Testis (tissue), 3 donors: ENCODE data around the gene TCERG1L. TPM values are rescaled to one million over a fixed set of nuclear protein-coding genes. Genes with fewer than 3 reads are reported as not detected.

Experiments used
- DNase-seq: peaks from one replicate; pipeline ENCODE4 v3.0.0-alpha.2; 2019
- H3K27ac ChIP-seq, 2 donors: fragments of 200-600 bp; sonication (generic); one replicate each; pipeline ENCODE4 v1.5.1; 2019
- H3K27me3 ChIP-seq: fragments of 200-600 bp; sonication (generic); one replicate; pipeline ENCODE4 v1.5.1; 2019
- H3K36me3 ChIP-seq: fragments of 200-600 bp; sonication (generic); one replicate; pipeline ENCODE4 v1.5.1; 2017; ENCODE audit warnings: low read depth; ENCODE audit errors: missing control alignments
- H3K4me1 ChIP-seq: fragments of 200-600 bp; sonication (generic); one replicate; pipeline ENCODE4 v1.5.1; 2019
- H3K4me3 ChIP-seq, 2 donors: fragments of 200-600 bp; sonication (generic); one replicate each; pipeline ENCODE4 v1.5.1; 2017 to 2019
- H3K9me3 ChIP-seq: fragments of 200-600 bp; sonication (generic); one replicate; pipeline ENCODE4 v1.5.1; 2017
- CTCF ChIP-seq, 3 experiments: fragments of 450-650 bp in 2 of 3; fragments of 200-600 bp in 1 of 3; sonication (generic) in 1 of 3; IDR thresholded peaks; one replicate each; pipeline ENCODE4 v1.5.1; 2016 to 2019; ENCODE audit warnings: antibody characterized with exemption in 3 of 3, mild to moderate bottlenecking in 2 of 3, moderate library complexity in 1 of 3
- POLR2A ChIP-seq: fragments of 450-650 bp; IDR thresholded peaks from one replicate; pipeline ENCODE4 v1.6.1; 2017; ENCODE audit warnings: antibody characterized with exemption, mild to moderate bottlenecking, moderate library complexity
- whole genome bisulfite sequencing, 2 donors: methylation state at CpG; one replicate each; pipeline ENCODE4 v1.1.5; 2018; 5-methylcytosine and 5-hydroxymethylcytosine counted together
- intact Hi-C: fragments of 100-400 bp; cut with DNase I; formaldehyde crosslinking; loops from one replicate; pipeline ENCODE4 v1.15.1; 2023; ENCODE audit warnings: low total_unique reads
- polyA plus RNA-seq: library from polyadenylated mRNA; stranded (reverse); fragments of 350-450 nt; fragmentation: Illumina TruSeq; extraction: RNeasy Lipid Tissue Mini Kit (QIAGEN cat#74804); gene quantifications from one replicate; pipeline ENCODE4 v1.2.3, GENCODE V29; 2014; ENCODE audit warnings: low read depth, low replicate concordance; ENCODE audit not compliant: insufficient read depth
- total RNA-seq, 2 donors: library from RNA; depleted of rRNA; stranded (reverse); fragments of >200 nt; gene quantifications; one replicate each; pipeline ENCODE4 v1.2.3, GENCODE V29; 2016

TCERG1L gene
- total and polyA plus RNA-seq, 3 donors from 2014 or later, result 3.0 to 8.3 (median 7.7) TPM

DNA sequence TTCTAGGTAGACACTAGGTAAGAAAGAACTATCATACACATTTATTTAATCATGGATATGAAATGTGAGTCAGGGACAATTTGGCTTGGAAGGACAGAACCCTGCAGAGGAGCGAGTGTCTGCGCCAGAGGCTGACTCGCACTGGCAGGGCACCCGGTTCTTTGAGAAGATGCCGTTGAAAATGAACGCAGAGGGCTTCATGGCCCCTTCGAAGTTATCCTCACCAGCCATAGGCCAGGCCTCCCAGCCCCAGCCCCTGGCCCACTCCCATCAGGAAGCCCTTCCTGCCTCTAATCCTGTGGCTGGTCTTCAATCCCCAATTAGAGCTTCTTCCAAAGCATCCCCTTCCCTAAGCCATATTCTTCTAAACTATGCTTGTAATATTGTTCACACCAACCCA, 239.8 kb downstream of the TCERG1L start:
- no peak overlapping the region for H3K4me3 ChIP-seq
- intact Hi-C loops, result no loop called here
- H3K27me3 ChIP-seq, result no peaks in the 10 kb centered on the region
- no peaks in the 10 kb centered on the region for H3K9me3 ChIP-seq
- DNase-seq, result no peak
- H3K36me3 ChIP-seq, result no peaks in the 10 kb centered on the region
- H3K4me1 ChIP-seq, result no peaks in the 10 kb centered on the region
- H3K27ac ChIP-seq, result no peak overlapping the region
- TF ChIP-seq POLR2A (no peak), CTCF (IDR thresholded peaks at IDR 0.05) (no peak)
- 74 to 94% methylated on average over 7 of the region's 7 CpGs for WGBS, 2 donors

DNA sequence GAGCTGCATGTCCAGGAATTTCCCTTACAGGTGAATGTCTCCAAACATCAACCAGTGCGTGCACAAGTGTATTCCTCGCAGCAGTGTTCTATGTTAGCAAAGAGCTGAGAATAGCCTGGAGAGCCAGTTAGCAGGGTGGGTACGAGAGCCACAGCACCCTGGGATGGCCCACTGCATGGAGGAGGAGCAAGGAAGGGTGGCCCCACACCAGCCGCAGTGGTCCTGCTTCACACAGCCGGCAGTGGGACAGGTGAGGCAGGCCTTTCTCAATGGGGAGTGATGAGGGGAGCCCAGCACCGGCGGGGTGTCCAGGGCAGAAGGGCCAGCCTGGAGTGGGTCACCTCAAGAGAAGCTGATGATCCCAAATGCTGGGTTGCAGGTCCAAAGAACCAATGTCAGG, 240.7 kb downstream of the TCERG1L start:
- no peak for TF ChIP-seq CTCF (IDR thresholded peaks at IDR 0.05)
- TF ChIP-seq POLR2A, result no peak
- Histone ChIP-seq H3K4me1 (no peaks in the 10 kb centered on the region), H3K27ac (no peak overlapping the region), H3K4me3 (no peak overlapping the region), H3K27me3 (no peaks in the 10 kb centered on the region), H3K9me3 (no peaks in the 10 kb centered on the region), H3K36me3 (no peaks in the 10 kb centered on the region)
- no peak for DNase-seq
- intact Hi-C loops, result no loop called here
- 93 to 97% methylated on average over 7 of the region's 7 CpGs for WGBS, 2 donors

- H3K4me1 ChIP-seq, result no peaks in the 10 kb centered on the region
- WGBS, 2 donors, result 72% methylated on average over 6 of the region's 6 CpGs
- no peaks in the 10 kb centered on the region for H3K9me3 ChIP-seq
- intact Hi-C loops, result no loop called here
- H3K36me3 ChIP-seq, result no peaks in the 10 kb centered on the region
- no peaks in the 10 kb centered on the region for H3K27me3 ChIP-seq
- no peak overlapping the region for H3K27ac ChIP-seq
- no peak overlapping the region for H3K4me3 ChIP-seq
- TF ChIP-seq CTCF (IDR thresholded peaks at IDR 0.05), result no peak
- no peak for DNase-seq
Measured at GRCh38 chr10:131068760-131069159, 242.8 kb downstream of the TCERG1L start.

DNA sequence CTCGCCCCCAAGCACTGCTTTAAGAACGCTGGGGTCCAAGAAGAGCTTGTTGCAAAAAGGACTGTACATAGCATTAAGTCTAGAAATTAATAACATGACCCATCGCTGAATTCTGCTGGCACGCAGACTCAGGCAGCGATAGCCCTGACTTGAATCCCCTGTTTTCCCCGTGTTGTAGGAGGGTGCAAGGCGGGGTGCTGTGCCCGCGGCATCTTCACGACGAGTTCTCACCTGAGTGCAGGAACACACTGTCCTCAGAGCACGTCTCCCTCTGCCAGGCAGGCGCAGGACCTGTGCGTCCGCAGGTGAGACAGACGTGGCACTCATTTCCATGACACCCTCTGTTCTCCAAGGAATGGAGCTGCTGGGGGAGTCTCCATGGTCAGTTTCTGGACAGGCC, 243.2 kb downstream of the TCERG1L start:
- DNase-seq, result no peak
- Histone ChIP-seq H3K27ac (no peak overlapping the region), H3K36me3 (no peaks in the 10 kb centered on the region), H3K4me1 (no peaks in the 10 kb centered on the region), H3K4me3 (no peak overlapping the region), H3K9me3 (no peaks in the 10 kb centered on the region), H3K27me3 (no peaks in the 10 kb centered on the region)
- TF ChIP-seq POLR2A, result no peak
- WGBS, 2 donors, result 90 to 97% methylated on average over 2 to 16 of the region's 16 CpGs
- intact Hi-C loops, result no loop called here

DNA sequence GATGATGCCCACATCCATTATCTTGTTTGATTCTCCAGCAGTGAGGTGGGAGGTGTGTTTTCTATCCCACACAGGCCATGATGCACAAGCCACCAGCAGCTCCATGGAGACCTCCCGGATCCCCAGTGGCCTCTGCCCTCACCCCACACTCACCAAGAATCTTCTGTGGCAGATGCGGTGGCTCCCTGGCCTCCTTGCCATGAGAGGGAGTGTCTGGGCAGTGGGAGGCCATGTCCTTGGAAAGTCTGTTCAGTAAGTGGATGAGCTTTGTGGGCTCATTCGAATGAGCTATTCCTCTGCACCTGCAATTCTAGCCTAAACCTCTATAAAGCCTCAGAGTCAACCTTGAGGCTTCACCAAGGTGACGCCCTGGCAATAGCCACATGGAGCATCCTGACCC, 243.8 kb downstream of the TCERG1L start:
- Histone ChIP-seq H3K36me3 (no peaks in the 10 kb centered on the region), H3K9me3 (no peaks in the 10 kb centered on the region), H3K4me3 (no peak overlapping the region), H3K4me1 (no peaks in the 10 kb centered on the region), H3K27ac (no peak overlapping the region), H3K27me3 (no peaks in the 10 kb centered on the region)
- intact Hi-C loops, result no loop called here
- 73 to 90% methylated on average over 3 to 4 of the region's 4 CpGs for WGBS, 2 donors
- no peak for DNase-seq
- TF ChIP-seq POLR2A (no peak), CTCF (IDR thresholded peaks at IDR 0.05) (no peak)
